GM12878 (cell line): ENCODE measurements around the gene OOSP3.

Experiments used
- EED ChIP-seq: sonication (generic); IDR thresholded peaks from 2 replicates; pipeline ENCODE4 v1.6.1; 2016; ENCODE audit warnings: antibody characterized with exemption, low read depth
- MYC ChIP-seq: IDR thresholded peaks from 2 replicates; pipeline ENCODE4 v1.6.1; 2011; ENCODE audit warnings: mild to moderate bottlenecking, low read length, moderate library complexity, inconsistent platforms; ENCODE audit not compliant: insufficient read depth, insufficient replicate concordance, insufficient read length, severe bottlenecking
- POLR2A ChIP-seq: IDR thresholded peaks from 2 replicates; pipeline ENCODE4 v1.6.1; 2011; ENCODE audit warnings: low read depth, mild to moderate bottlenecking, low read length
- POLR2AphosphoS5 ChIP-seq: IDR thresholded peaks from 2 replicates; pipeline ENCODE4 v1.6.1; 2011; ENCODE audit warnings: mild to moderate bottlenecking, low read length, inconsistent platforms
- SREBF1 ChIP-seq: IDR thresholded peaks from 2 replicates; pipeline ENCODE4 v1.6.1; 2012; ENCODE audit warnings: mild to moderate bottlenecking, low read length
- TF ChIP-seq, protein P1 (sequence below), 3 experiments: IDR thresholded peaks in 2 of 3; conservative IDR thresholded peaks in 1 of 3; 2 replicates each; pipeline ENCODE4 v1.5.1; 2011; ENCODE audit warnings: low read depth in 3 of 3, low read length in 3 of 3, mild to moderate bottlenecking in 3 of 3, control low read depth in 2 of 3, moderate library complexity in 2 of 3, inconsistent platforms in 1 of 3, mixed read lengths in 1 of 3; ENCODE audit not compliant: control insufficient read depth in 2 of 3, insufficient read depth in 1 of 3; ENCODE audit errors: extremely low read depth in 1 of 3

GRCh38 chr11:59859673-59860072 is 18.9 kb upstream of the OOSP3 start:
- TF ChIP-seq, protein P1, sequence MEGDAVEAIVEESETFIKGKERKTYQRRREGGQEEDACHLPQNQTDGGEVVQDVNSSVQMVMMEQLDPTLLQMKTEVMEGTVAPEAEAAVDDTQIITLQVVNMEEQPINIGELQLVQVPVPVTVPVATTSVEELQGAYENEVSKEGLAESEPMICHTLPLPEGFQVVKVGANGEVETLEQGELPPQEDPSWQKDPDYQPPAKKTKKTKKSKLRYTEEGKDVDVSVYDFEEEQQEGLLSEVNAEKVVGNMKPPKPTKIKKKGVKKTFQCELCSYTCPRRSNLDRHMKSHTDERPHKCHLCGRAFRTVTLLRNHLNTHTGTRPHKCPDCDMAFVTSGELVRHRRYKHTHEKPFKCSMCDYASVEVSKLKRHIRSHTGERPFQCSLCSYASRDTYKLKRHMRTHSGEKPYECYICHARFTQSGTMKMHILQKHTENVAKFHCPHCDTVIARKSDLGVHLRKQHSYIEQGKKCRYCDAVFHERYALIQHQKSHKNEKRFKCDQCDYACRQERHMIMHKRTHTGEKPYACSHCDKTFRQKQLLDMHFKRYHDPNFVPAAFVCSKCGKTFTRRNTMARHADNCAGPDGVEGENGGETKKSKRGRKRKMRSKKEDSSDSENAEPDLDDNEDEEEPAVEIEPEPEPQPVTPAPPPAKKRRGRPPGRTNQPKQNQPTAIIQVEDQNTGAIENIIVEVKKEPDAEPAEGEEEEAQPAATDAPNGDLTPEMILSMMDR (IDR thresholded peaks at IDR 0.05 in 2 of 3, conservative IDR thresholded peaks at IDR 0.05 in 1 of 3; ENCODE audit: control insufficient read depth in 2 of 3, extremely low read depth in 1 of 3, insufficient read depth in 1 of 3, low read depth in 3 of 3, low read length in 3 of 3), result no peak
- TF ChIP-seq EED (no peak), MYC (no peak), POLR2AphosphoS5 (no peak), POLR2A (no peak), SREBF1 (no peak)
